ENCODE measurements around the gene NOXA1. TPM values are rescaled to one million over a fixed set of nuclear protein-coding genes. Genes with fewer than 3 reads are reported as not detected.

NOXA1 gene
- total and polyA plus RNA-seq, 2 of the 8 experiments (the other 6 are each of a cell fraction or from before 2014, with no cell fraction given) = 0.34 to 0.91 TPM

- TF ChIP-seq CTCF (IDR thresholded peaks at IDR 0.05; ENCODE audit: control extremely low read depth in 1 of 3, insufficient read depth in 1 of 3, low read depth in 1 of 3, low read length in 3 of 3) = peak in 2 of 3 experiments; percentile 64 to 70; a peak in 3 of 4 replicates
- TF ChIP-seq BCL11A (IDR thresholded peaks at IDR 0.05; ENCODE audit: low read depth in 2 of 2, low read length in 2 of 2) = no peak
- TF ChIP-seq POLR2AphosphoS5 (IDR thresholded peaks at IDR 0.05; ENCODE audit: low read depth, low read length) = no peak
- TF ChIP-seq CBX8 (IDR thresholded peaks at IDR 0.05; ENCODE audit: borderline replicate concordance, low read depth, low read length) = no peak
- TF ChIP-seq TEAD4 (IDR thresholded peaks at IDR 0.05; ENCODE audit: low read depth, low read length) = no peak
- TF ChIP-seq SIN3A (conservative IDR thresholded peaks at IDR 0.05 in 1 of 2, IDR thresholded peaks at IDR 0.05 in 1 of 2; ENCODE audit: low read depth in 1 of 2, low read length in 2 of 2) = peak; percentile 87 to 93; a peak in 3 of 4 replicates
- TF ChIP-seq, protein P1, sequence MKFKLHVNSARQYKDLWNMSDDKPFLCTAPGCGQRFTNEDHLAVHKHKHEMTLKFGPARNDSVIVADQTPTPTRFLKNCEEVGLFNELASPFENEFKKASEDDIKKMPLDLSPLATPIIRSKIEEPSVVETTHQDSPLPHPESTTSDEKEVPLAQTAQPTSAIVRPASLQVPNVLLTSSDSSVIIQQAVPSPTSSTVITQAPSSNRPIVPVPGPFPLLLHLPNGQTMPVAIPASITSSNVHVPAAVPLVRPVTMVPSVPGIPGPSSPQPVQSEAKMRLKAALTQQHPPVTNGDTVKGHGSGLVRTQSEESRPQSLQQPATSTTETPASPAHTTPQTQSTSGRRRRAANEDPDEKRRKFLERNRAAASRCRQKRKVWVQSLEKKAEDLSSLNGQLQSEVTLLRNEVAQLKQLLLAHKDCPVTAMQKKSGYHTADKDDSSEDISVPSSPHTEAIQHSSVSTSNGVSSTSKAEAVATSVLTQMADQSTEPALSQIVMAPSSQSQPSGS (IDR thresholded peaks at IDR 0.05; ENCODE audit: low read length) = no peak
Observed at GRCh38 chr9:137422604-137423513, at the start of gene NOXA1, which contains the start of gene EXD3 (continued).
